Ovary (tissue), 10 donors: ENCODE results near the gene ANGPTL8. TPM values are rescaled to one million over a fixed set of nuclear protein-coding genes. Genes with fewer than 3 reads are reported as not detected.
A peak's percentile ranks its signal among the peaks of the same experiment; 100 is the strongest.

Experiments
- DNase-seq, 5 donors: peaks; one replicate each; pipeline ENCODE4 v3.0.0-alpha.2; 2019 to 2020
- H3K27ac ChIP-seq, 2 donors: fragments of 200-600 bp; one replicate each; pipeline versions ENCODE4 v1.5.1 to v1.8.0; 2019 to 2022
- H3K27me3 ChIP-seq: fragments of 200-600 bp; one replicate; pipeline ENCODE4 v1.8.0; 2022
- H3K36me3 ChIP-seq: fragments of 200-600 bp; sonication (generic); one replicate; pipeline ENCODE4 v1.5.1; 2019
- H3K4me1 ChIP-seq: one replicate; pipeline ENCODE4 v1.8.1; 2013; ENCODE audit warnings: mild to moderate bottlenecking, moderate library complexity; ENCODE audit not compliant: insufficient read depth
- H3K4me3 ChIP-seq: fragments of 200-600 bp; sonication (generic); one replicate; pipeline ENCODE4 v1.5.1; 2017
- H3K9me3 ChIP-seq, 2 donors: fragments of 200-600 bp in 1 of 2; sonication (generic) in 1 of 2; one replicate each; pipeline versions ENCODE4 v1.5.1 to v1.8.1; 2013 to 2019; ENCODE audit warnings: mild to moderate bottlenecking in 1 of 2, moderate library complexity in 1 of 2
- EP300 ChIP-seq: sonication (generic); formaldehyde crosslinking; IDR thresholded peaks from one replicate; pipeline ENCODE4 v1.6.1; 2017; ENCODE audit warnings: antibody characterized with exemption
- POLR2A ChIP-seq: fragments of 450-650 bp; IDR thresholded peaks from one replicate; pipeline ENCODE4 v1.6.1; 2017; ENCODE audit warnings: antibody characterized with exemption, mild to moderate bottlenecking, moderate library complexity
- WGBS, 3 donors: extraction: QIAGEN DNeasy Blood & Tissue Kit in 1 of 3; methylation state at CpG; one replicate each; pipeline versions ENCODE4 v1.1.5 to v1.1.7; 2013 to 2017; 5-methylcytosine and 5-hydroxymethylcytosine counted together
- intact Hi-C, 4 donors: fragments of 100-400 bp; cut with DNase I; formaldehyde crosslinking; loops; one replicate each; pipeline versions ENCODE4 v1.11.0 to v1.15.1; 2022 to 2023
- long read RNA-seq, 3 donors: library from polyadenylated mRNA in 2 of 3; unstranded in 2 of 3; transcript quantifications; one replicate each; pipeline ENCODE4 v2.0.0 and lab custom pipeline, GENCODE V29; 2021 to 2026
- polyA plus RNA-seq, 2 donors: library from polyadenylated mRNA; stranded (reverse); fragments of 200-250 nt in 1 of 2; fragments of 350-450 nt in 1 of 2; fragmentation: Illumina TruSeq in 1 of 2; extraction: RNeasy Lipid Tissue Mini Kit (QIAGEN cat#74804) in 1 of 2; gene quantifications; one replicate each; pipeline ENCODE4 v1.2.3, GENCODE V29; 2013 to 2014
- total RNA-seq, 7 donors: library from RNA; depleted of rRNA in 2 of 7; stranded (reverse); fragments of >200 nt in 2 of 7; fragmentation: NEBNext Ultra II Directional in 3 of 7; extraction: Animal tissue kit (Norgen Biotek cat#: 25700) in 3 of 7; gene quantifications; one replicate each; pipeline versions ENCODE4 v1.1.0 to v1.2.4, GENCODE V29; 2016 to 2023
- TF ChIP-seq, protein P1 (sequence below), 3 donors: fragments of 450-650 bp in 2 of 3; fragments of 200-600 bp in 1 of 3; IDR thresholded peaks; one replicate each; pipeline versions ENCODE4 v1.5.1 to v1.8.0; 2016 to 2022; ENCODE audit warnings: antibody characterized with exemption in 3 of 3, mild to moderate bottlenecking in 1 of 3
- donor health status: DM: no; HTN: no; CAD: no; lungs with moderate emphysema.
- donor health status: DM: no; HTN: no; CAD: no.
- donor health status: Bipolar disorder and iron deficiency.
- donor health status: DM: yes; HTN: yes; CAD: no.
- donor health status: DM: no; HTN: no; CAD: no.
- donor health status: DM: yes; HTN: yes; CAD: no.

The ANGPTL8 gene, protein sequence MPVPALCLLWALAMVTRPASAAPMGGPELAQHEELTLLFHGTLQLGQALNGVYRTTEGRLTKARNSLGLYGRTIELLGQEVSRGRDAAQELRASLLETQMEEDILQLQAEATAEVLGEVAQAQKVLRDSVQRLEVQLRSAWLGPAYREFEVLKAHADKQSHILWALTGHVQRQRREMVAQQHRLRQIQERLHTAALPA
- total RNA-seq, result under 1 TPM in 3 of 7 donors, not detected in 4; 0.50 to 0.93 (median 0.51) TPM
- polyA plus RNA-seq, result under 1 TPM in 1 of 2 donors, not detected in 1; 0.86 TPM
- long read RNA-seq, donor 1, result 0 reads
- long read RNA-seq, donor 2, result 0 reads
- long read RNA-seq, donor 3, partial matches to known transcripts, result 1 of 1 reads
- long read RNA-seq, donor 3, other reads (novel, unspliced or antisense), result 0 of 1 reads

DNA sequence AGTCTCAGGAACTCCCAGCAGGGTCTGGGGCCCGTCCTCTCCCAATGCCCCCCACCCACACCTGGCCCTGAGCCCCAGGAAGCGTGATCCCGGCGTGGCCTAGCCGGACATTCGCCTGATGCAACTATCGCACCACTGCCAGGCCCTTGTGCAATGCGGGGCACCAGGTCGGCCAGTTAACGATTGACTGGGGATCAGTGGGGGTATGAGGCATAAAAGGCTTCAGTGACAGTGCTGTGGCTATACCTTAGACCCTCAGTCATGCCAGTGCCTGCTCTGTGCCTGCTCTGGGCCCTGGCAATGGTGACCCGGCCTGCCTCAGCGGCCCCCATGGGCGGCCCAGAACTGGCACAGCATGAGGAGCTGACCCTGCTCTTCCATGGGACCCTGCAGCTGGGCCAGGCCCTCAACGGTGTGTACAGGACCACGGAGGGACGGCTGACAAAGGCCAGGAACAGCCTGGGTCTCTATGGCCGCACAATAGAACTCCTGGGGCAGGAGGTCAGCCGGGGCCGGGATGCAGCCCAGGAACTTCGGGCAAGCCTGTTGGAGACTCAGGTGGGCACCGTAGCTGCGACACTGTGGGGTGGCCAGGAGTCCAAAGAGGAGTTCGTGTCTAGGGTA, at the start of gene ANGPTL8:
ANGPTL8 (plus strand) TSS at position 243 of the 624 bp plus-strand sequence; CDS start at position 262, 19 bp downstream.
- intact Hi-C loops, result no loop called here
- DNase-seq, result no peak
- no peaks in the 10 kb centered on the region for H3K9me3 ChIP-seq

DNA sequence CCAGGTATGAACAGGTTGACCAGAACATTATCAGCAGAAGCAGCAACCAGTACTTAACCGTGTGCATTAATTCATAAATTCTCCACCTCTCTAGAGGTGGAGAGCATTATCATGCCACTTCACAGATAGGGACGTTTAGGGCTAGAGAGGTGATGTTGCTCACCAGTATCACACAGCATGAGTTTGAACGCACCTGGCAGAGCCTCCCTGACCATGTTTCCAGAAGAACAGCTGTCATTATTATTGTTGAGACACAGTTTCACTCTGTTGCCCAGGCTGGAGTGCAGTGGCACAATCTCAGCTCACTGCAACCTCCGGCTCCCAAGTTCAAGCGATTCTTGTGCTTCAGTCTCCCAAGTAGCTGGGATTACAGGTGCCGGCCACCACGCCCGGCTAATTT, 48.9 kb upstream of the ANGPTL8 start:
- H3K4me3 ChIP-seq, result no peak overlapping the region
- H3K36me3 ChIP-seq, result no peaks in the 10 kb centered on the region
- H3K27ac ChIP-seq, result peak overlapping the region in 1 of 2 donors; percentile 47
- 53 to 67% (median 60%) methylated on average over 8 of the region's 8 CpGs for WGBS, 3 donors
- H3K4me1 ChIP-seq, result peaks cover 31% of the 10 kb centered on the region
- intact Hi-C loops, result no loop called here
- no peaks in the 10 kb centered on the region for H3K9me3 ChIP-seq
- no peak for DNase-seq
- TF ChIP-seq EP300 (no peak), POLR2A (no peak)
- TF ChIP-seq, protein P1, sequence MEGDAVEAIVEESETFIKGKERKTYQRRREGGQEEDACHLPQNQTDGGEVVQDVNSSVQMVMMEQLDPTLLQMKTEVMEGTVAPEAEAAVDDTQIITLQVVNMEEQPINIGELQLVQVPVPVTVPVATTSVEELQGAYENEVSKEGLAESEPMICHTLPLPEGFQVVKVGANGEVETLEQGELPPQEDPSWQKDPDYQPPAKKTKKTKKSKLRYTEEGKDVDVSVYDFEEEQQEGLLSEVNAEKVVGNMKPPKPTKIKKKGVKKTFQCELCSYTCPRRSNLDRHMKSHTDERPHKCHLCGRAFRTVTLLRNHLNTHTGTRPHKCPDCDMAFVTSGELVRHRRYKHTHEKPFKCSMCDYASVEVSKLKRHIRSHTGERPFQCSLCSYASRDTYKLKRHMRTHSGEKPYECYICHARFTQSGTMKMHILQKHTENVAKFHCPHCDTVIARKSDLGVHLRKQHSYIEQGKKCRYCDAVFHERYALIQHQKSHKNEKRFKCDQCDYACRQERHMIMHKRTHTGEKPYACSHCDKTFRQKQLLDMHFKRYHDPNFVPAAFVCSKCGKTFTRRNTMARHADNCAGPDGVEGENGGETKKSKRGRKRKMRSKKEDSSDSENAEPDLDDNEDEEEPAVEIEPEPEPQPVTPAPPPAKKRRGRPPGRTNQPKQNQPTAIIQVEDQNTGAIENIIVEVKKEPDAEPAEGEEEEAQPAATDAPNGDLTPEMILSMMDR (IDR thresholded peaks at IDR 0.05), result no peak
- H3K27me3 ChIP-seq, result no peaks in the 10 kb centered on the region

More for the DNA sequence above, at the start of gene ANGPTL8:
- peaks cover 3% of the 10 kb centered on the region for H3K4me1 ChIP-seq
- no peak within 1 kb of the TSS for H3K27ac ChIP-seq
- no peaks in the 10 kb centered on the region for H3K27me3 ChIP-seq
- 89 to 94% (median 92%) methylated on average over 22 to 23 of the region's 23 CpGs for WGBS, 3 donors
- TF ChIP-seq POLR2A (no peak), EP300 (no peak)
- TF ChIP-seq, protein P1 (IDR thresholded peaks at IDR 0.05), result no peak
- no peak within 1 kb of the TSS for H3K4me3 ChIP-seq
- no peaks in the 10 kb centered on the region for H3K36me3 ChIP-seq

DNA sequence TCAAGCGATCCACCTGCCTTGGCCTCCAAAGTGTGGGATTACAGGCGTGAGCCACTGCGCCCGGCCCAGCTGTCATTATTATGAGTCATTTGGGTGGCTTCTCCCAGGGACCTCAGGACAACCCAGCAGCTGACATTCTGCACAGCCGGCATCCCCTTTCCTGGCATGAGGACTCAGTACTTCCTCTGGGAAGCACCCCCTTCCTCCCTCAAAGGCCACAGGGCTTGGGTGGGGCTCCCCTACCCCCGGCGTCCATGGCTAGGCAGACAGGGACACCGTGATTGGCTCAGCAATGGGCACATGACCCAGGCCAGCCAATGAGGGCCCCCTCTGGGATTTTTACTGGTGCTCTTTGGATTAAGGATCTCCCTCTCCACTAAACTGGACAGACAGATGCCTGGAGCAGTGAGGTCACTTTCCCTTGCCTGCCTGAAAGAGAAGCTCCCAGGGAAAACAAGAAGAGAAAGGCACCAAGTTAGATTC, 48.1 kb upstream of the ANGPTL8 start:
- 41 to 58% (median 54%) methylated on average over 8 of the region's 8 CpGs for WGBS, 3 donors
- Histone ChIP-seq H3K27me3 (no peaks in the 10 kb centered on the region), H3K4me1 (peaks cover 31% of the 10 kb centered on the region), H3K9me3 (no peaks in the 10 kb centered on the region), H3K36me3 (no peaks in the 10 kb centered on the region), H3K4me3 (no peak overlapping the region), H3K27ac (peak overlapping the region in 1 of 2 donors; percentile 47)
- intact Hi-C loops, result no loop called here
- no peak for TF ChIP-seq EP300
- TF ChIP-seq, protein P1 (IDR thresholded peaks at IDR 0.05), result no peak
- TF ChIP-seq POLR2A, result no peak
- peak; percentile 45 to 64 (median 54) for DNase-seq

DNA sequence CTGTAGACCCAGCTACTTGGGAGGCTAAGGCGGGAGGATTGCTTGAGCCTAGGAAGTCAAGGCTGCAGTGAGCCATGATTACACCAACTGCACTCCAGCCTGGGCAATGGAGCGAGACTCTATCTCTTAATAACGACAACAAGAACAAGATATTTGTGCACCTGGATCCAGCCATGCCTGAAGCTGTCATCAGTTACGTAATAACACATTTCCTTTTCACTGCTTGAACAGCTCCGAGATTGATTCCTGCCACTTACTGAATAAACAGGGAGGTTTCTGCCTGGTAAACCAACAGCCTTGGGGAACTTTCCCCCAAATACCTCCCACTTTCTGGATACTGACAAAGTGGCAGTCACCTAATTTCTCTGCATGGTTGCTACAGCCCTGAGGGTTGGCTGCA, 47.5 kb upstream of the ANGPTL8 start:
- no peak for DNase-seq
- peaks cover 28% of the 10 kb centered on the region for H3K4me1 ChIP-seq
- peak overlapping the region in 1 of 2 donors; percentile 47 for H3K27ac ChIP-seq
- no peaks in the 10 kb centered on the region for H3K27me3 ChIP-seq
- no peaks in the 10 kb centered on the region for H3K9me3 ChIP-seq
- intact Hi-C loops, result no loop called here
- no peaks in the 10 kb centered on the region for H3K36me3 ChIP-seq
- WGBS, 3 donors, result 57 to 77% (median 65%) methylated on average over 5 of the region's 5 CpGs
- H3K4me3 ChIP-seq, result no peak overlapping the region
- TF ChIP-seq POLR2A (no peak), EP300 (no peak)
- TF ChIP-seq, protein P1 (IDR thresholded peaks at IDR 0.05), result no peak
